H1 (cell line): ENCODE data around the gene WWC2. TPM values are rescaled to one million over a fixed set of nuclear protein-coding genes. Genes with fewer than 3 reads are reported as not detected.

Source experiments
- CTCF ChIA-PET: fragments of 300-600 bp; sonication (Branson Sonifier 250); formaldehyde crosslinking; loops from one replicate; lab custom pipeline; 2021; ENCODE audit not compliant: partially characterized antibody; lab: Charles Lee
- POLR2A ChIA-PET: fragments of 300-600 bp; sonication (Branson Sonifier 250); formaldehyde crosslinking; loops from one replicate; lab custom pipeline; 2021; ENCODE audit warnings: inconsistent platforms; ENCODE audit not compliant: partially characterized antibody; lab: Charles Lee
- DNase-seq, 2 experiments: peaks; one replicate each; pipeline versions ENCODE4 v3.0.0 to v3.0.0-alpha.2; 2010 to 2022; ENCODE audit warnings: low spot score in 2 of 2, low read depth in 1 of 2, mixed read lengths in 1 of 2
- FAIRE-seq: peaks from 2 replicates; lab custom pipeline; 2011; peaks lifted over from hg19 to GRCh38; lab: Jason Lieb, UNC
- H2AFZ ChIP-seq: 2 replicates; pipeline ENCODE4 v1.8.1; 2012; ENCODE audit warnings: low read length, inconsistent platforms
- H2AK5ac ChIP-seq: 2 replicates; pipeline ENCODE4 v1.6.1; 2013; ENCODE audit warnings: low read depth, low read length
- H2BK120ac ChIP-seq: replicated peaks from 2 replicates; pipeline ENCODE3; 2013; ENCODE audit warnings: low read depth, low read length, inconsistent platforms
- H2BK12ac ChIP-seq: 2 replicates; pipeline ENCODE4 v1.6.1; 2013; ENCODE audit warnings: low read depth, low read length
- H2BK15ac ChIP-seq: 2 replicates; pipeline ENCODE4 v1.6.1; 2013; ENCODE audit warnings: low read length
- H2BK20ac ChIP-seq: 2 replicates; pipeline ENCODE4 v1.6.1; 2013; ENCODE audit warnings: low read length
- H2BK5ac ChIP-seq: 2 replicates; pipeline ENCODE4 v1.6.1; 2013; ENCODE audit warnings: low read depth, low read length
- H3K14ac ChIP-seq: 2 replicates; pipeline ENCODE4 v1.6.1; 2013; ENCODE audit warnings: inconsistent platforms; ENCODE audit not compliant: insufficient read length
- H3K18ac ChIP-seq: 2 replicates; pipeline ENCODE4 v1.6.1; 2013; ENCODE audit warnings: low read length; ENCODE audit errors: extremely low read depth
- H3K23ac ChIP-seq: 2 replicates; pipeline ENCODE4 v1.6.1; 2013; ENCODE audit warnings: inconsistent platforms; ENCODE audit not compliant: insufficient read length
- H3K23me2 ChIP-seq: 2 replicates; pipeline ENCODE4 v1.6.1; 2013; ENCODE audit warnings: low read depth, low read length
- H3K27ac ChIP-seq: 2 replicates; pipeline ENCODE4 v1.6.1; 2011; ENCODE audit warnings: low read depth, low read length, inconsistent platforms
- H3K27me3 ChIP-seq, 4 experiments: replicated peaks in 1 of 4; 1 replicate in 1 of 4; 2 replicates in 3 of 4; pipeline versions ENCODE4 v1.6.1 to v1.8.1; 2011 to 2013; ENCODE audit warnings: low read length in 3 of 4, mild to moderate bottlenecking in 3 of 4, inconsistent platforms in 2 of 4, mixed read lengths in 2 of 4, moderate library complexity in 1 of 4; ENCODE audit not compliant: control insufficient read depth in 3 of 4, insufficient read depth in 3 of 4; ENCODE audit errors: extremely low read depth in 1 of 4
- H3K36me3 ChIP-seq, 4 experiments: 2 replicates each; pipeline versions ENCODE4 v1.6.1 to v1.8.1; 2011 to 2013; ENCODE audit warnings: mild to moderate bottlenecking in 4 of 4, low read length in 3 of 4, moderate library complexity in 2 of 4, control low read depth in 1 of 4, inconsistent platforms in 1 of 4; ENCODE audit not compliant: insufficient read depth in 4 of 4, control insufficient read depth in 2 of 4
- H3K4ac ChIP-seq: replicated peaks from 2 replicates; pipeline ENCODE3; 2013; ENCODE audit warnings: low read length, low read depth, mixed read lengths, inconsistent platforms; ENCODE audit not compliant: insufficient read length
- H3K4me1 ChIP-seq, 4 experiments: replicated peaks in 1 of 4; 1 replicate in 1 of 4; 2 replicates in 3 of 4; pipeline versions ENCODE4 v1.6.1 to v1.8.1; 2011 to 2013; ENCODE audit warnings: low read length in 3 of 4, inconsistent platforms in 2 of 4, mixed read lengths in 1 of 4; ENCODE audit not compliant: insufficient read depth in 4 of 4, control insufficient read depth in 3 of 4
- H3K4me2 ChIP-seq, 2 experiments: 2 replicates each; pipeline versions ENCODE4 v1.6.1 to v1.8.1; 2011 to 2013; ENCODE audit warnings: low read depth in 2 of 2, low read length in 2 of 2, control low read depth in 1 of 2, inconsistent platforms in 1 of 2, mild to moderate bottlenecking in 1 of 2; ENCODE audit not compliant: insufficient read depth in 1 of 2
- H3K4me3 ChIP-seq, 4 experiments: fragments of 200-600, 300-600 bp in 1 of 4; sonication (generic), shearing (Covaris generic), sonication (Bioruptor Twin) in 1 of 4; 2 replicates each; pipeline versions ENCODE4 v1.5.1 to v1.8.1; 2011 to 2016; ENCODE audit warnings: low read length in 4 of 4, low read depth in 3 of 4, control low read depth in 2 of 4, inconsistent platforms in 2 of 4, mild to moderate bottlenecking in 2 of 4, mixed read lengths in 1 of 4, moderate library complexity in 1 of 4; ENCODE audit not compliant: insufficient read depth in 2 of 4; ENCODE audit errors: extremely low read depth in 1 of 4
- H3K56ac ChIP-seq: replicated peaks from 2 replicates; pipeline ENCODE3; 2013; ENCODE audit warnings: low read depth, mild to moderate bottlenecking, mixed read lengths, low read length, inconsistent platforms; ENCODE audit not compliant: insufficient read length
- H3K79me1 ChIP-seq: 2 replicates; pipeline ENCODE4 v1.6.1; 2013; ENCODE audit warnings: low read depth, low read length, control low read depth
- H3K79me2 ChIP-seq, 2 experiments: 2 replicates each; pipeline versions ENCODE4 v1.6.1 to v1.8.1; 2012 to 2013; ENCODE audit warnings: low read length in 2 of 2, mild to moderate bottlenecking in 2 of 2, inconsistent platforms in 1 of 2; ENCODE audit not compliant: insufficient read depth in 2 of 2, control insufficient read depth in 1 of 2
- H3K9ac ChIP-seq, 4 experiments: replicated peaks in 1 of 4; 1 replicate in 1 of 4; 2 replicates in 3 of 4; pipeline versions ENCODE4 v1.6.1 to v1.8.1; 2011 to 2013; ENCODE audit warnings: low read depth in 3 of 4, low read length in 3 of 4, control low read depth in 2 of 4, mild to moderate bottlenecking in 2 of 4, moderate library complexity in 2 of 4, inconsistent platforms in 1 of 4; ENCODE audit errors: extremely low read depth in 1 of 4
- H3K9me3 ChIP-seq, 2 experiments: 2 replicates each; pipeline versions ENCODE4 v1.6.1 to v1.8.1; 2012 to 2013; ENCODE audit warnings: mild to moderate bottlenecking in 2 of 2, moderate library complexity in 2 of 2, control low read depth in 1 of 2, inconsistent platforms in 1 of 2, low read depth in 1 of 2, low read length in 1 of 2, mixed read lengths in 1 of 2; ENCODE audit not compliant: insufficient read depth in 2 of 2
- H4K20me1 ChIP-seq, 2 experiments: replicated peaks in 1 of 2; 2 replicates each; pipeline versions ENCODE3 to v1.8.1; 2011 to 2013; ENCODE audit warnings: inconsistent platforms in 2 of 2, low read length in 2 of 2, mild to moderate bottlenecking in 1 of 2; ENCODE audit not compliant: insufficient read depth in 2 of 2, control insufficient read depth in 1 of 2
- H4K5ac ChIP-seq: 2 replicates; pipeline ENCODE4 v1.6.1; 2013; ENCODE audit warnings: low read length, low read depth, mixed read lengths, inconsistent platforms; ENCODE audit not compliant: insufficient read length
- H4K8ac ChIP-seq: 2 replicates; pipeline ENCODE4 v1.8.0; 2013; ENCODE audit warnings: mild to moderate bottlenecking, moderate library complexity, low read length, inconsistent platforms; ENCODE audit not compliant: insufficient read depth; ENCODE audit errors: extremely low read depth
- H4K91ac ChIP-seq: replicated peaks from 2 replicates; pipeline ENCODE3; 2013; ENCODE audit warnings: low read length, mixed read lengths, inconsistent platforms; ENCODE audit not compliant: insufficient read length
- ASH2L ChIP-seq: fragments of 200-600, 300-600 bp; sonication (generic); IDR thresholded peaks from one replicate; pipeline ENCODE4 v1.7.1; 2017; ENCODE audit warnings: low read length
- CEBPB ChIP-seq: IDR thresholded peaks from 2 replicates; pipeline ENCODE4 v1.6.1; 2012; ENCODE audit warnings: low read depth, low read length
- JUN ChIP-seq: IDR thresholded peaks from 2 replicates; pipeline ENCODE4 v1.6.1; 2011; ENCODE audit warnings: low read depth, mild to moderate bottlenecking, improper control_type of control experiment, low read length
- KDM1A ChIP-seq: fragments of 200-600, 300-600 bp; sonication (generic); IDR thresholded peaks from 2 replicates; pipeline ENCODE4 v1.7.1; 2016; ENCODE audit warnings: mild to moderate bottlenecking, low read length, borderline replicate concordance
- KDM5A ChIP-seq: fragments of 200-600 bp; IDR thresholded peaks from 2 replicates; pipeline ENCODE4 v1.7.1; 2012; ENCODE audit warnings: mild to moderate bottlenecking, low read length, inconsistent platforms, mixed read lengths
- POU5F1 ChIP-seq: IDR thresholded peaks from 2 replicates; pipeline ENCODE4 v1.6.1; 2011; ENCODE audit warnings: low read depth, mild to moderate bottlenecking, low read length, moderate library complexity
- RNF2 ChIP-seq: fragments of 200-900, 300-1000 bp; sonication (generic); IDR thresholded peaks from 2 replicates; pipeline ENCODE4 v1.7.1; 2016; ENCODE audit warnings: borderline replicate concordance, low read depth, mild to moderate bottlenecking, antibody characterized with exemption, low read length; ENCODE audit not compliant: poor library complexity, severe bottlenecking; ENCODE audit errors: missing control alignments
- SIN3A ChIP-seq, 2 experiments: IDR thresholded peaks in 1 of 2; conservative IDR thresholded peaks in 1 of 2; 2 replicates each; pipeline ENCODE4 v1.6.1; 2011 to 2012; ENCODE audit warnings: low read length in 2 of 2, improper control_type of control experiment in 1 of 2, low read depth in 1 of 2, mild to moderate bottlenecking in 1 of 2
- SIRT6 ChIP-seq: IDR thresholded peaks from one replicate; pipeline ENCODE4 v1.7.1; 2012; ENCODE audit warnings: low read length, inconsistent platforms
- SRF ChIP-seq: IDR thresholded peaks from 2 replicates; pipeline ENCODE4 v1.6.1; 2011; ENCODE audit warnings: mild to moderate bottlenecking, low read depth, low read length, moderate library complexity
- TCF12 ChIP-seq: IDR thresholded peaks from 2 replicates; pipeline ENCODE4 v1.6.1; 2011; ENCODE audit warnings: low read depth, mild to moderate bottlenecking, low read length
- ZNF274 ChIP-seq: IDR thresholded peaks from 2 replicates; pipeline ENCODE4 v1.7.0; 2012; ENCODE audit warnings: low read length, borderline replicate concordance; ENCODE audit errors: extremely low read depth
- WGBS, 2 experiments: shearing (Covaris generic) in 1 of 2; methylation state at CpG; one replicate each; pipeline versions ENCODE4 v1.1.6 to v1.1.7; 2013 to 2015; ENCODE audit warnings: low lambda C conversion rate in 2 of 2, mixed read lengths in 2 of 2, inconsistent platforms in 1 of 2, low coverage in 1 of 2, missing lambda C conversion rate in 1 of 2; ENCODE audit not compliant: insufficient replicate concordance in 2 of 2, insufficient coverage in 1 of 2, insufficient read length in 1 of 2; ENCODE audit errors: extremely low coverage in 1 of 2, missing lambda C conversion rate in 1 of 2; 5-methylcytosine and 5-hydroxymethylcytosine counted together
- polyA plus RNA-seq, 7 experiments: library from polyadenylated mRNA; depleted of rRNA in 3 of 7; stranded (reverse) in 5 of 7; unstranded in 2 of 7; fragments of >200 nt in 5 of 7; fragments of 200-250 nt in 2 of 7; gene quantifications; 1 replicate in 5 of 7; 2 replicates in 1 of 7; 4 replicates in 1 of 7; pipeline versions ENCODE4 v1.2.1 to v1.2.3, GENCODE V29; 2011 to 2013; ENCODE audit warnings: missing spikeins in 2 of 7, mixed read lengths in 2 of 7
- total RNA-seq: library from RNA; stranded (reverse); fragmentation: NEBNext Ultra II Directional; extraction: Animal tissue kit (Norgen Biotek cat#: 25700); gene quantifications from 2 replicates; pipeline ENCODE4 v1.2.1, GENCODE V29; 2021
- TF ChIP-seq, protein P1 (sequence below): IDR thresholded peaks from 2 replicates; pipeline ENCODE4 v1.6.1; 2012; ENCODE audit warnings: low read length, inconsistent platforms

Gene WWC2
- total and polyA plus RNA-seq, 2 of the 8 experiments (the other 6 are each of a cell fraction or from before 2014, with no cell fraction given) = 17.6 to 135 TPM

DNA sequence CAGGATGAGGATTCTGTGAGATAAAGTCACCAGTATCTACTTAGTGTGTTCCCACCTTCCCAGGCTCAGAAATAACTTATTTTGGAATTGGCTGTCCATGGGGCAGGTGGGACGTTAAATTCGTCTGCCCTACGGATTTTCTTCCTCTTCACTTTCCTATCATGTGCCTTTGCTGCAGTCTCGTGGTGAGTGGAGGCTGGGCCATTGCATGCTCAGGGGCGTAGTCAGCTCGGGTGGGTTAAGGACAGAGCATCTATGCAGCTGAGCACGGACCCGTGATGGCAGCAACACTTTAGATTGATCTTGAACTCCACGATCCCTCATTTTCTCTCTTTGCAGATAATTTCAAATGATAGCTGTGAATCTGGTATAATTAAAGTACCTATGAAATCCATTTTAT is 169.5 kb downstream of the WWC2 start:
- no peak overlapping the region for H3K14ac ChIP-seq
- no peaks in the 10 kb centered on the region for H3K23me2 ChIP-seq
- H2AFZ ChIP-seq = no peak overlapping the region
- no peaks in the 10 kb centered on the region for H3K27me3 ChIP-seq
- ChIA-PET CTCF (interaction anchor here (0.9 to 1.9 kb wide), 4 partner anchors 12 to 340 kb away, joined by 3 to 7 read pairs (median 4); no protein-coding TSS in a partner anchor), POLR2A (no interaction called here)
- no peak overlapping the region for H2BK20ac ChIP-seq
- H3K9ac ChIP-seq = no peak overlapping the region
- H4K5ac ChIP-seq = no peak overlapping the region
- no peak overlapping the region for H2AK5ac ChIP-seq
- 90% methylated on average over 9 of the region's 9 CpGs; no CpG with 5 or more reads in 1 of the 2 experiments for WGBS, 2 experiments
- H4K91ac ChIP-seq = no peak overlapping the region
- no peak overlapping the region for H2BK15ac ChIP-seq
- no peak overlapping the region for H3K4ac ChIP-seq
- H3K27ac ChIP-seq = no peak overlapping the region
- no peak overlapping the region for H2BK5ac ChIP-seq
- H2BK120ac ChIP-seq = no peak overlapping the region
- H3K4me1 ChIP-seq = peaks cover 0 to 7% (median 2%) of the 10 kb centered on the region in 4 experiments; a peak in 3 of 7 replicates
- no peak for DNase-seq
- peaks cover 20 to 85% (median 63%) of the 10 kb centered on the region in 4 experiments for H3K36me3 ChIP-seq
- H3K4me3 ChIP-seq = no peak overlapping the region
- no peak overlapping the region for H4K8ac ChIP-seq
- H3K79me1 ChIP-seq = no peaks in the 10 kb centered on the region; the same call in 1 of the 2 replicates
- FAIRE-seq = no peak
- H3K79me2 ChIP-seq = no peaks in the 10 kb centered on the region
- H3K18ac ChIP-seq = no peak overlapping the region
- H4K20me1 ChIP-seq = no peaks in the 10 kb centered on the region
- H3K23ac ChIP-seq = no peak overlapping the region
- H3K56ac ChIP-seq = no peak overlapping the region
- H3K4me2 ChIP-seq = no peak overlapping the region
- no peak overlapping the region for H2BK12ac ChIP-seq
- no peaks in the 10 kb centered on the region for H3K9me3 ChIP-seq
- TF ChIP-seq SIRT6 = no peak
- no peak for TF ChIP-seq RNF2
- TF ChIP-seq, protein P1, sequence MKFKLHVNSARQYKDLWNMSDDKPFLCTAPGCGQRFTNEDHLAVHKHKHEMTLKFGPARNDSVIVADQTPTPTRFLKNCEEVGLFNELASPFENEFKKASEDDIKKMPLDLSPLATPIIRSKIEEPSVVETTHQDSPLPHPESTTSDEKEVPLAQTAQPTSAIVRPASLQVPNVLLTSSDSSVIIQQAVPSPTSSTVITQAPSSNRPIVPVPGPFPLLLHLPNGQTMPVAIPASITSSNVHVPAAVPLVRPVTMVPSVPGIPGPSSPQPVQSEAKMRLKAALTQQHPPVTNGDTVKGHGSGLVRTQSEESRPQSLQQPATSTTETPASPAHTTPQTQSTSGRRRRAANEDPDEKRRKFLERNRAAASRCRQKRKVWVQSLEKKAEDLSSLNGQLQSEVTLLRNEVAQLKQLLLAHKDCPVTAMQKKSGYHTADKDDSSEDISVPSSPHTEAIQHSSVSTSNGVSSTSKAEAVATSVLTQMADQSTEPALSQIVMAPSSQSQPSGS = no peak
- no peak for TF ChIP-seq TCF12
- TF ChIP-seq ASH2L = no peak
- TF ChIP-seq CEBPB = no peak
- no peak for TF ChIP-seq ZNF274
- TF ChIP-seq KDM5A = no peak
- no peak for TF ChIP-seq JUN
- TF ChIP-seq SRF = no peak
- TF ChIP-seq POU5F1 = no peak
- no peak for TF ChIP-seq KDM1A
- no peak for TF ChIP-seq SIN3A (conservative IDR thresholded peaks at IDR 0.05 in 1 of 2, IDR thresholded peaks at IDR 0.05 in 1 of 2; ENCODE audit: low read depth in 1 of 2, low read length in 2 of 2)
